Activated B cell treated with CpG ODN at 0.5 μM for 24 hours (primary cell): Measurements from ENCODE around the gene TMCO4. TPM values are rescaled to one million over a fixed set of nuclear protein-coding genes. Genes with fewer than 3 reads are reported as not detected.
"Not testable (repeated sequence)": the region's sequence is repeated elsewhere in the genome, so short reads cannot be mapped to it uniquely, and the experiment has no call there.

Source experiments
- ATAC-seq: fragments of 200-7000 bp; cut with Tn5 transposase; one replicate; pipeline ENCODE4 v1.10.0; 2021; ENCODE audit warnings: low read depth, mild to moderate bottlenecking, moderate library complexity
- CTCF ChIA-PET: fragments of 350-600 bp; sonication (Branson Sonifier 250); formaldehyde crosslinking; loops from one replicate; lab custom pipeline; 2021; ENCODE audit warnings: antibody characterized with exemption; lab: Charles Lee
- POLR2A ChIA-PET: fragments of 350-600 bp; sonication (Branson Sonifier 250); formaldehyde crosslinking; loops from one replicate; lab custom pipeline; 2021; ENCODE audit warnings: antibody characterized with exemption; lab: Charles Lee
- DNase-seq: peaks from one replicate; pipeline ENCODE4 v3.0.0; 2022
- H3K27ac Mint-ChIP-seq: one replicate; pipeline ENCODE4 v1.8.0; 2020; ENCODE audit warnings: mixed read lengths
- H3K27me3 Mint-ChIP-seq: one replicate; pipeline ENCODE4 v1.8.0; 2021; ENCODE audit warnings: mixed read lengths
- H3K36me3 Mint-ChIP-seq: one replicate; pipeline ENCODE4 v1.8.0; 2021; ENCODE audit warnings: low read depth, mixed read lengths
- H3K4me1 Mint-ChIP-seq: one replicate; pipeline ENCODE4 v1.8.0; 2021; ENCODE audit warnings: mixed read lengths
- H3K4me3 Mint-ChIP-seq: one replicate; pipeline ENCODE4 v1.8.0; 2020; ENCODE audit warnings: mild to moderate bottlenecking, mixed read lengths
- H3K9me3 Mint-ChIP-seq: one replicate; pipeline ENCODE4 v1.8.0; 2020; ENCODE audit warnings: mixed read lengths
- CTCF ChIP-seq: fragments of 200-600 bp; IDR thresholded peaks from one replicate; pipeline ENCODE4 v1.8.0; 2022; ENCODE audit warnings: antibody characterized with exemption, mild to moderate bottlenecking
- intact Hi-C: fragments of 100-400 bp; cut with micrococcal nuclease; formaldehyde crosslinking; loops from one replicate; pipeline ENCODE4 v1.15.1; 2024
- total RNA-seq: library from RNA; stranded (reverse); gene quantifications from 2 replicates; pipeline ENCODE4 v1.2.3, GENCODE V29; 2022

Gene TMCO4
- 22.3 and 23.4 TPM in 2 replicates for total RNA-seq

- Mint-ChIP-seq H3K9me3 (peaks cover 3% of the 10 kb centered on the region), H3K27ac (peak within 1 kb of the TSS; percentile 87), H3K4me3 (peak within 1 kb of the TSS; percentile 91), H3K36me3 (peaks cover 18% of the 10 kb centered on the region), H3K4me1 (peaks cover 14% of the 10 kb centered on the region), H3K27me3 (peaks cover 2% of the 10 kb centered on the region)
- peak; percentile 81 for ATAC-seq
- peak; percentile 57 for DNase-seq
- POLR2A ChIA-PET: interaction anchor here (0.6 kb wide), 1 partner anchor 23 kb away, joined by 3 read pairs; no protein-coding TSS in a partner anchor
- CTCF ChIA-PET: interaction anchor here (0.6 kb wide), 1 partner anchor 38 kb away, joined by 3 read pairs; no protein-coding TSS in a partner anchor
- TF ChIP-seq CTCF: no peak
- intact Hi-C loops: loop anchor here (2.0 kb wide), 1 partner anchor 83 kb away; the partner anchor contains the start of gene OTUD3
These were observed at the start of gene TMCO4 for GRCh38 chr1:19799230-19800075. Gene TMCO4 (minus strand): TSS chr1:19799916. CDS start chr1:19780758, 19,158 bp downstream.

GRCh38 chr1:19849307-19849706 is 49.6 kb upstream of the TMCO4 start:
- not testable (repeated sequence) for H3K4me1 Mint-ChIP-seq

GRCh38 chr1:19847334-19847733 is 47.6 kb upstream of the TMCO4 start:
- H3K9me3 Mint-ChIP-seq, CTCF ChIA-PET, DNase-seq, ATAC-seq, H3K36me3 Mint-ChIP-seq, H3K27ac Mint-ChIP-seq, H3K4me3 Mint-ChIP-seq, H3K4me1 Mint-ChIP-seq, intact Hi-C loops, POLR2A ChIA-PET: not testable (repeated sequence)
- H3K27me3 Mint-ChIP-seq: peaks cover 19% of the 10 kb centered on the region

More at GRCh38 chr1:19849307-19849706, 49.6 kb upstream of the TMCO4 start:
- intact Hi-C loops, H3K4me3 Mint-ChIP-seq, H3K9me3 Mint-ChIP-seq, CTCF ChIA-PET, H3K36me3 Mint-ChIP-seq, DNase-seq, POLR2A ChIA-PET, H3K27ac Mint-ChIP-seq, ATAC-seq: not testable (repeated sequence)
- peaks cover 19% of the 10 kb centered on the region for H3K27me3 Mint-ChIP-seq

GRCh38 chr1:19846338-19846737 is 46.6 kb upstream of the TMCO4 start:
- CTCF ChIA-PET: no interaction called here
- peaks cover 19% of the 10 kb centered on the region for H3K27me3 Mint-ChIP-seq
- H3K27ac Mint-ChIP-seq: no peak overlapping the region
- no peak for TF ChIP-seq CTCF
- H3K4me3 Mint-ChIP-seq: no peak overlapping the region
- POLR2A ChIA-PET: no interaction called here
- no peak for ATAC-seq
- H3K36me3 Mint-ChIP-seq: no peaks in the 10 kb centered on the region
- no peak for DNase-seq
- intact Hi-C loops: no loop called here
- no peaks in the 10 kb centered on the region for H3K4me1 Mint-ChIP-seq
- no peaks in the 10 kb centered on the region for H3K9me3 Mint-ChIP-seq

- Mint-ChIP-seq H3K27me3 (peaks cover 24% of the 10 kb centered on the region), H3K4me1 (no peaks in the 10 kb centered on the region), H3K4me3 (no peak overlapping the region), H3K36me3 (no peaks in the 10 kb centered on the region), H3K9me3 (no peaks in the 10 kb centered on the region), H3K27ac (no peak overlapping the region)
- DNase-seq (no peak), ATAC-seq (no peak)
- ChIA-PET POLR2A (no interaction called here), CTCF (no interaction called here)
- no peak for TF ChIP-seq CTCF
- intact Hi-C loops: no loop called here
These were observed 45.8 kb upstream of the TMCO4 start for GRCh38 chr1:19845555-19845954.
